GM19463 (cell line): ENCODE measurements around the gene CELSR1.

Experiments
- ATAC-seq: cut with Tn5 transposase; IDR thresholded peaks from one replicate; pipeline ENCODE4 v1.9.1; 2021; ENCODE audit warnings: mild to moderate bottlenecking, moderate library complexity; ENCODE audit not compliant: unreplicated experiment

Gene CELSR1, protein sequence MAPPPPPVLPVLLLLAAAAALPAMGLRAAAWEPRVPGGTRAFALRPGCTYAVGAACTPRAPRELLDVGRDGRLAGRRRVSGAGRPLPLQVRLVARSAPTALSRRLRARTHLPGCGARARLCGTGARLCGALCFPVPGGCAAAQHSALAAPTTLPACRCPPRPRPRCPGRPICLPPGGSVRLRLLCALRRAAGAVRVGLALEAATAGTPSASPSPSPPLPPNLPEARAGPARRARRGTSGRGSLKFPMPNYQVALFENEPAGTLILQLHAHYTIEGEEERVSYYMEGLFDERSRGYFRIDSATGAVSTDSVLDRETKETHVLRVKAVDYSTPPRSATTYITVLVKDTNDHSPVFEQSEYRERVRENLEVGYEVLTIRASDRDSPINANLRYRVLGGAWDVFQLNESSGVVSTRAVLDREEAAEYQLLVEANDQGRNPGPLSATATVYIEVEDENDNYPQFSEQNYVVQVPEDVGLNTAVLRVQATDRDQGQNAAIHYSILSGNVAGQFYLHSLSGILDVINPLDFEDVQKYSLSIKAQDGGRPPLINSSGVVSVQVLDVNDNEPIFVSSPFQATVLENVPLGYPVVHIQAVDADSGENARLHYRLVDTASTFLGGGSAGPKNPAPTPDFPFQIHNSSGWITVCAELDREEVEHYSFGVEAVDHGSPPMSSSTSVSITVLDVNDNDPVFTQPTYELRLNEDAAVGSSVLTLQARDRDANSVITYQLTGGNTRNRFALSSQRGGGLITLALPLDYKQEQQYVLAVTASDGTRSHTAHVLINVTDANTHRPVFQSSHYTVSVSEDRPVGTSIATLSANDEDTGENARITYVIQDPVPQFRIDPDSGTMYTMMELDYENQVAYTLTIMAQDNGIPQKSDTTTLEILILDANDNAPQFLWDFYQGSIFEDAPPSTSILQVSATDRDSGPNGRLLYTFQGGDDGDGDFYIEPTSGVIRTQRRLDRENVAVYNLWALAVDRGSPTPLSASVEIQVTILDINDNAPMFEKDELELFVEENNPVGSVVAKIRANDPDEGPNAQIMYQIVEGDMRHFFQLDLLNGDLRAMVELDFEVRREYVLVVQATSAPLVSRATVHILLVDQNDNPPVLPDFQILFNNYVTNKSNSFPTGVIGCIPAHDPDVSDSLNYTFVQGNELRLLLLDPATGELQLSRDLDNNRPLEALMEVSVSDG (N-terminal part only)

DNA sequence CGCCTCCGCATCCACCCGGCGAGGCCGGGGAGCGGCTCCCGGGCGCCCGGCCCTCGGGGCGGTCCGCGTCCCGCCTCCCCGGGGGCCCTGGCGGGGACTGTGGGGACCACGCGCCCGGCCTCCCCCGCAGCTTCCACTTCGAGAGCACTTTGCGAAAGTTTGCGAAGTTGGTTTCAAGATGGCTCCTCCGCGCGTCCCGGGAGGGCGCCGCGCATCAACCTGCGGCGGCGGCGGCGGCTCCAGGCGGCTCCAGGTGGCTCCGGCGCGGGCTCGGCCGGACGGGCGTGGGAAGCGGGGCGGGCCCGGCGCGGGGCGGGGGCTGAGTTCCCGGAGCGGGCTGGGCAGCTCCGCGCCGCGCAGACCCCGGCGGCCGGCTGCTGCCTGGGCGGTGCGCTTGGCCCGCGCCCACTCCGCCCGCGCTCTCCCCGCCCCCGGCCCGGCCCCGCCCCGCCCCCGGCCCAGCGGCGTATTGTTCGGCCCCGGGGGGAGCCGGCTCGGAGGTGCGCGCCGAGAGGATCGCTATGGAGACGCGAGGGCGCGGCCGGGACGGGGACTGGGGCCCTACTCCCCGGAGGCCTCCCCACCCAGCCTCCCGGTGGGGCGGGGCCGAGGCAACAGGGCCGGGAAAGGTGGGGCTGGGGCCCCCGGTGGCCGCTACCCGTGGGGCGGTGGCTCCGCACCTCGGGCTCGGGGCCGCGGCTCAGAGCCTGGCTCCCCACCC lies at the start of gene CELSR1:
TSS of gene CELSR1 (minus strand) at position 396 of the 721 bp plus-strand sequence. CDS start 450 bp downstream, outside the sequence.
- ATAC-seq = no peak

DNA sequence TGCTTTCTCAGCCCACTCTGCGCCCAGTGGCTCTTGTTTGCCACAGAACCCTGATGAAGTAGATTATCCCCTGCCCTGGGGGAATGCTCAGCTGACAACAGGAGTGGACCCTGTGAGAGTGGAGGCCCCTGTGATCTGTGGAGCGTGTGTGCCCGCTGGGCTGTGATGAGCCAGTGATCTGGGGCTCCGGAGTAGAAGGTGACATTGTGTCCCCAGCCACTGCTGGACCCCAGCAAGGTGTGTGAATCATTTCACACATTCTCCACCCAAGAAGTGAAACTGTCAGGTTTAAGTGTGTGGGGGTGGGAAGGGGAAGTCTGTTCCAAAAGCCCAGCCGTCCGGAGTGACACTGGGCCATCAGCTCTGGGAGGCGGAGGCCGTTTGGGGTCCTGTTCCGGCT lies 49.6 kb upstream of the CELSR1 start:
- peak; percentile 51 for ATAC-seq

DNA sequence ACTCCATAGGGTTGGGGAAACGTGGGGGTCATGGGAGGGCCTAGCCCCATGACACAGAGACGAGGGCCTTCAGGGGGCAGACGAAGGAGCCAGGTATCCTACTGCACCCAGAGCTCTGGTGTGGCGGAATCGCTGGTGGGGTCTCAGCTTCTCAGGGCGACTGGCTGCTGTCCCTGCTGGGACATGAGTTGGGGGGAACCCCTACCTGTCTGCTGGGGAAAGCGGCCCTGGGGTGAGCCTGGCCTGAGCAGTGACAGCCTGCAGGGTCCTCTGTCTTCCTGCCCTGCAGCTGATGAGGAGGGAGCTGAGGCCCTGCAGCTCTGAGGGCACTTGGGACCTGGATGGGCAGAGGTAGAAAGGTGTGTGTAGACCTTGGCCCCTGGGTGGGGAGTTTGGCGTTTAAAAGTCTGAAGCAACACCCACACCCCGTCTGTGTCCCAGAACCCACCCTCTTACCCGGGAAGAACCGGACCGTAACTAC lies 49.2 kb upstream of the CELSR1 start:
- no peak for ATAC-seq

DNA sequence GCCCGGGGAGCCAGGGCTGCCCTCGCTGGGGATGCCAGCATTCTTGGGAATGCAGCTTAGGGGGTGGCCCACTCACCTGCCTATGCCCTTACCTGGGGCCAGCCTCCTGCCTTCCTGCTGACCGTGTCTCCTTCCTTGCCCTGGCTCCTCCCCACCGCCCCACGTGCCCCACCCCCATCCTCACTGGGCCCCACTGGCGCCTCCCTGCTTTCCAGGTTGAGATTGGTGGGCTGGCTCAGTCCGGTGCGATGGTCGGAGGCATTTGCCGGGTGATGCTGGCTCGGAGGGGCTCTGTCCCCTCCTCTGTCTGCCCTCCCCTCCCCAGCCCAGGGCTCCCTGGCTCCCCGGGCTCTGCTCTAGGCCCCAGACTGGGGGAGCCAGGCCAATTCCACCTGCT lies 48.7 kb upstream of the CELSR1 start:
- ATAC-seq = no peak

DNA sequence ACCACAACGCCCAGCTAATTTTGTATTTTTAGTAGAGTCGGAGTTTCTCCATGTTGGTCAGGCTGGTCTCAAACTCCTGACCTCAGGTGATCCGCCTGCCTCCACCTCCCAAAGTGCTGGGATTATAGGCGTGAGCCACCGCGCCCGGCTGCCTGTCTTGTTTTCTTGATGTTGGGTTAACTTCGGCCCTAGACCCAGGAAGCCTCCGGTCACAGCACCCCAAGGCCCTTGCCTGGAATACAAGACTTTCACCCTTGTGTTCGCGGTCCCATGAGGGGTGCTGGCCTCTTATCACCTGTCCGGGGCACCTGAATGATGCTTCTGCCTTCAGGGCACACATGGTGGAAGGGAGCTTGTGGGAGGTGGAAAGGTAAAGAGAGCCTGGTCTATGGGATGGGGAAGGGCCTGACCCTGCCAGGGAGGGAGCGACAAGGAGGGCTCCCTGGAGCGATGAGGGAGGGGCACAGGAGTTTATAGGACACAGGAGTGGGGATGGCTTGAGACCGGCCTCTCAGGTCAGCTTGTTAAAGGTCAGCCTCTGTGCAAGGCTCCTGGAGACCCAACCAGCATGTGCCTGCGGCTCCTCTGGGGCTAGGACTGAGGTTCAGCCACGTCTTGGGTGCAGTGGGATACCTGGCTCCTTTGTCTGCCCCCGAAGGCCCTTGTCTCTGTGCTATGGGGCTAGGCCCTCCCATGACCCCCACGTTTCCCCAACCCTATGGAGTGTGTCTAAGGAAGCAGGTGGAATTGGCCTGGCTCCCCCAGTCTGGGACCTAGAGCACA lies 48.1 kb upstream of the CELSR1 start:
- no peak for ATAC-seq

DNA sequence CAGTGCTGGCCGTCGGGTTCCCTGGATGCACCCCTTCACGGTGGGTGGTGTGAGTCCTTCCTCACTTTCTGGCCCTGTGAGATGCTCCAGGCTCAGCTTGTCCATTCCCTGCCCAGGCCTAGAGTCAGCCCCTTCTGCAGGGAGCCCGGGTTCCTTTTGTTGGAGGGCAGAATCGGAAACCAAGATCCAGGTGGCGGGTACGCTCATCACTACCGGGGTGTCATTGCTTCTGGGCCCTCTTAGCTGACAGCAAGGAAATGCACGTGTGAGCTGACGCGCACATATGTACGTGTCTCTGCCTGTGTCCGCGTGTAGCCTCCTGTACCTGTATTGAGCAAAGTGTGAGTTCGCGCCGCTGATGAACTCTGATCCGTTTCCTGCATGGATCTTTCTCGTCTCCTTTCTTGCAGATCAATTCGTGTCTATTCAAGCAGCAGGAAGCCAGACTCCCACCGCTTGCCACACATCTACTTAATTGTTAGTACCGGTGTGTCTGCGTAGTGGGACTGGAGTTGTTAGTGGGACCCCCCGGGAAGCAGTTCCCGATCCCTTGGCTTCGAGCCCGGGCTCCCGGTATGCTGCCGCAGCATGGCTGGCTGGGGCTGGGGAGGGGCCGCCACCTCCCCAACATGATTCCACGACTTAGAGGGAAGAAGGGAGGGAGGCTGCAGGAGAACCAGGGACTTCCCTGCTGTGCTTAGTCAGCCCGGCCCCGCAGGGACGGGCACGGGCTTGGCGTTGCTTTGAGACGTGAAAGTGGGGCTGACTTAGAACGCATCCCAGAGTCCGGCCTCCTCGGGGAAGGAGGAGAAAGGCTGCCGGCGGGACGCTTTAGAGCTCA lies 46.9 kb upstream of the CELSR1 start:
- ATAC-seq = no peak

DNA sequence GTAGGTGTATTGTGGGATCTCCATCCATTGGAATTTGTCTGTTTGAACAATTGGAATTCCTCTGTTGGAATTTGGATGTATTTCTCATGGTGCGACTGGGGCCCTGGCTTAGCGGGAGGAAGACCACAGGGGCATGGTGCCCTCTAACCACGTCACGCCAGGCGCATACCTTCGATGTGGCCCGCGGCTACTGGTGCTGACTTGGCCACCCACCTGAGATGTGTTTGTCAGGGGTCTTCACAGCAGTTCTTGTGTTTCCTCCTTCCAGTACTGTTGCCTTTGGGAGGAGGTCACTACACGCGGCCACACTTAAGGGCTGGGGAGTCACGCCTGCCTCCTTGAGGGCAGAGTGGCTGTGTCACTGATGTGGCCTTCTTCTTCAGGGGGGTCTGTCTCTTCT lies 46.2 kb upstream of the CELSR1 start:
- no peak for ATAC-seq

DNA sequence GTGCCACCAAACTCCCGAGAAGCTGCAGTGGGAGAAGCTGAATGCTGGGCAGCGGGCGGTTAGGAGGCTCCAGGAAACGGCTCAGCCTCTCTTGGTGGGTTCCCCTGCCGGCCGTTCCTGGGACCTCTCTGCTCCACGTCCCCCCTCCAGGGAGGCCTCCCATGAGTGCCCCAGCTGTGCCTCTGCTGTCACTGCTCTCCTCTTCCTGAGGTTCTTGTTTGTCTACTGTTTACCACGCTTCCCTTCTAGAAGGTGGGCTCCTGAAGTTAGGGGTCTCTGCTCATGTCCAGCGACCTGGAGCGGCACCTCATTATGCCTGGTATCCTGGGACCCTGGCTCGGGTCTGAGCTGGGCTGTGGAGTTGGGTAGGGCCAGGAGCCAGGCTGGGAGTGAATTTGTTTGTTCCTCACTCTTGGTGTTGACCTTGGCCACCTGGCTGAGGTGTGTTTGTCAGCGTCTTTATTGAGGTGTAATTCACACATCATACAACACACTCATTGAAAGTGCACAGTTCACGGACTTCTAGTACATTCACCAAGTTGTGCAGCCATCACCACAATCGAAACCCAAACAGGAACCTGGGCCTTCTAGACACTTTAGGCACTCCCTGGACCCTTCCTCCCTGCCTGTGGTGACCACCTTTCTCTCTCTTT lies 45.0 kb upstream of the CELSR1 start:
- no peak for ATAC-seq

DNA sequence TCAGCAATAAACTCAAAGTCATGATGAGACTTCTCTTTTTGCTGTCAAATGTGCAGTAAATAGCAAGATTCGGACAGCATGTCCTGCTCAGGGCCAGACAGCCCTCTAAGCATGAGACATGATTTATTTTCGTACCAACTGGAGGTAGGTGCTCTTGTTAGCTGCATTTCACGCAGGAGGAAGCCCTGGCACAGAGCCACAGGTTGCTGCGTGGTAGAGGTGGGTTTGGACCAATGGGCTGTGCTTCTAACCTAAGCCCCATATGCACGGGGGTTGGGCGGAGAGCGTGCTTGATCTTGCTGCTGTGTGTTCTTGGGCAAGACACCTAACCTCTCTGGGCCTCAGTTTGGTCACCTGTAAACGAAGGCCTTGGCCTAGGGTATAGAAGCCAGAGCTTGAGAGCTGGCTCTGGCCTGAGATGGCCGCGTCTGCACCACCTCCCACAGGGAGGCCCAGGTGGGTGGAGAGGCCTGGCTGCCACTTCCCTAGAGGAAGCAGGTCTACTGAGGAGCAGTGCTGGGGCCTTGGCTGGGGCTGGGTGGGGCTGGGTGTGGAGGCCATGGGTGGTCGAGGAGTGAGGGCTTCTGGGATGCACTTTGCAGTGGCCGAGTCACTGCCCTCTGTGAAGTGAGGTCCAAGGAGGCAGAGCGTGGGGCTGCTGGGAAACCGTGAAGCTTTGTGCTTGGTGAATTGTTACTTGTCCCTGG lies 44.3 kb upstream of the CELSR1 start:
- ATAC-seq = no peak

DNA sequence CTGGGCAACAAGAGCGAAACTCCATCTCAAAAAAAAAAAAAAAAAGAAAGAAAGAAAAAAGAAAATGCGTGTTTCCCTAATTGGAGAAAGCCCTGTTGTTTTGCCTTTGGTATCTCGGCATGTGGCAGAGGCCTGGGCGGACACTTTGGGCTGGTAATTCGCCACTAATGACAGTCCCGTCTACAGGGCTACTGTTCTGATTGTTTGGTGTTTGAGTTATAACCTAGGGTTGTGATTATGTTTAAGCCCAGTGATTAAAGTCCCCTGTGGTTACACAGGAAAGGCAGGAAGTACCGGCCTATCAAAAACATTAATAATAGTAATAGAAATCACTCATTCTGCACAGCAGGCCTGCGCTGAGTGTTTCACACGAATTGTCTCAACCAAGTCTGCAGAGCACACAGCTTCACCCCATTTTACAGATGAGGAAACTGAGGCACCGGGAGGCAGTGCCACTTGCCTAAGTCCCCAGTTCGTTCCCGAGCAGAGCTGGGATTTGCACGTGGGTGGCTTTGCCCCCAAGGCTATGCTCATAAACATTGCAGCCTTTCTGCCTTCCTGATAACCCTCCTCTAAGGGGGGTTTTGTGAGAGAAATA lies 43.6 kb upstream of the CELSR1 start:
- ATAC-seq = no peak

DNA sequence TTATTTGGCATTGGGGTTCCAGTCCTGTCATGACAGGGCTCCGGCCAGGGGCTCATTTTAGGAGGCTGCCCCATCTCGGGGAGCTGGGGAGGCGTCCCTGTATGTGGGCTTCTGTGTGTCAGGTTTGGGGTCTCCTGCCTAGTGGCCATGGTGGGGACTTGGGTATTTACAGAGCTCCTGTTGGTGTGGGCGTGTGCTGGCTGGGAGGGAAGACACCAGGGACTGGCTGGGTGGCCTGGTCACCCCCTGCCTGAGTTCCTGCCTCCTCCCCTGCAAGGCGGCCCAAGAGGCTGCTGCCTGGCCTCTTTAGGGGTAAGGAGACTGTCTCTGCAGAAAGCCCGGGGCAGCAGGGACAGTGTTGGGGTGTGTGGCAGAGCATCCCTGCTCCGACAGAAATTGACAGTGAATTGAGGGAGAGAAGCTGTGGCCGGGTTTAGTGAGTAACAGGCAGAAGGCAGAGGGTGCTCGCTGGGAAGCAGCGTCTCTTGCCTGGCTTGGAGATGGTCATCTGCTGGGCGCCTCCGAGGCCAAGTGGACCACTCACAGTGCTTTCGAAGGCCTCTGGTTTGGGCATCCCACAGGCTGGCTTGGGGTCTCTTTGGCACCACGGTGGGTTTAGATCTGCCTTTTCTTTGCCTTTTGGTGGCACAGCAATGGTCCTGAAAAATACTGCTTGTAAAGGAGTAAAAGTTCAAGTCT lies 42.5 kb upstream of the CELSR1 start:
- no peak for ATAC-seq

DNA sequence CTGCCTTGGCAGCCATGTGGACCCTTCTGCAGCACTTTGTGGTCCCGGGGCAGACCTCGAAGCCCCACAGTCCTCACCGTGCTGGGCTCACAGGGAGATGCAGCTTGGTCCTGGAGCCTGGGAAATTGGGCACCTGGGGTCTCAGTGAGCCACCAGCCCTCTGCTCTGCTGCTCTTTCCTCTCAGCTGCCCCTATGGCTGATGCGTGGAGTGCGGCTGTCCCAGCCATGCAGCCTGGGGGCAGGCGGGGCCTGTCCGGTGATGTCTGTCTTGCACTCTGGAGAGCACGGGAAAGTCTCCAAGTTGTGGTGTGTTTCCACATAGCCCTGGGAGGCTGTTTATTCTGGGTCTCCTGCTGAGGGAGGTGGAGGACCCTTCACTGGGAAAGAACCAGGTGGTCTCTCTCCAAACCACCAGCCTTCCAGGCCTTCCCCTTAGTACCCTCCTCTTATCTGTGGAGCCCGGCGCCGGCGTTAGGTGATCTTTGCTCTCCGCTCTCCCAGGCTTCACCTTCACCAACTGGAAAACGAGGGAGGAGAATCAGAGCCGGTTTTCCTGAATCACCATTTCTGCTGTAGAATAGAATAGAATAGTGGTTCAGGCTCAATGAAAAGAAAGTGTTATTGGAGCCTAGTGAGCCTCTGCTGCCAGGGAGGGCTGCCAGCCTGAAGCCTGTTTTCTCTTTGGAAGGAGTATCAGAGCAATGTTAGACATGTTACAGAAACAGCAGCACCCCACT lies 41.6 kb upstream of the CELSR1 start:
- no peak for ATAC-seq

DNA sequence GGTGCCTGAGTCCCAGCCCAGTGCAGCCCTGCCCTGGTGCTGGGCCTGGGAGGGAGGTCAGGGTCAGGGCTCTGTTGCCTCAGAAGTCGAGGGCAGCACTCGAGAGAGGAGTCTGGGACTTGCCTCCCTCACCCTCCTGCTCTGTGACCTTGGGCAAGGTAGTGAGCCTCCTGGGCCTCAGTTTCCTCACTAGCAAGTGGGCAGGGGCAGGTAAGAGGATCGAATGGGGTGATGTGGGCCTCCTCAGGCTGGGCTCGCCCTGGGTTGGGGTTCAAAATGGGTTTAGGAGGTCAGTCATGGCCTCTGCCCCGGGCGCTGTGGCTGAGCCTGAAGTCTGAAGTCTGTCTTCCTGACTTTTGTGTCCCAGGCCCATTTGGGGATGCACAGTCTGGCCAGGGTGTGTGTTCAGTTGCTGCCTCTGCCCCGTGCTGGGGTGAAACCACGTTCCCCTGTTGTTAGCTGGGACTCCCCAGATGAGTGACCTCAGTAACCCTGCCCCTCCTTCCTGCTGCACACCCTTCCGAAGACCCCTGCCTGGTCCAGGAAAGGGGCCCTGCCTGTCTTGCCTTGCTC lies 40.9 kb upstream of the CELSR1 start:
- ATAC-seq = no peak

DNA sequence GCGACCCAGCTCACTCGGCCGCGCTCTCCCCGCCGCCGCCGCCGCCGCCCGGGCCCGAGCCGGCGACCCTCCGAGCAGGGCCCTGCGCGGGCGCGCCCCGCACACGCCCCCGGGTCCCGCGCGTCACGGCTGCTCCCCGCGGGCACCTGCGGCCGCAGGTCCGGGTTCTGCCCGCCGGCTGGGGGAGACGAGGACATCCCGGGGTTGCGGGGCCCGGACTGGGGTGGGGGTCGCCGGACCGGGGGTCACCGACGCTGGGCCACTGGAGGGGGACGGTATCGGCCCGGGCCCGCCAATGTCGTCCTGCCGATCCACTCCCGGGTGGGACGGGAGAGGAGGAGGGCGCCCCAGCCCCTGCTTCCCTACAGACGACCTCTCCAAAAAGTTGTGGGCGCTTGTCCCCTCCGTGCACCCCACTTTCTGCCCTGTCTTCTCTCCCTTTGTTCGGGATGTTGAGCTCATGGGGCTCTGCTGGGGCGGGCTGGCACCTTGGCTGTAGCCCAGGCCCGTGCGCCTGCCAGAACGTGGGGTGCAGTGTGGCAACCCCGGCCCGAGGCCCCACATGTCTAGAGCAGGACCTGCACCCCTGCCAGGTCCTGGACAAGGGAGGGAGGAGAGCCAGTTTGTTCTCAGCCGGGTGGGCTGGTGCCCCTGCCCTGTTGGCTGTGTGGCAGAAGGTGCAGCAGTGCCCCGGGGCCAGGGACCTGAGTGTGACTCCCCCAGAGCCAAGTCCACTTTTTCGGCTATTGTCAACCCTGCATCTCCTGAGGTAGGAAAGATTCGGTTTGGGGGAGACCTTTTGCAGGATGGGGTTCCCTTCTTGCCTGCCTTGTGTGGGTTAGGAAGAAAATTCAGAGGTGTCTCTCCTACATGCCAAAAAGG lies 40.2 kb upstream of the CELSR1 start:
- ATAC-seq = peak; percentile 17
